NB4 (cell line): ENCODE data around the gene SCFD2.

Experiments
- MYC ChIP-seq: IDR thresholded peaks from 2 replicates; pipeline ENCODE4 v1.6.1; 2011; ENCODE audit warnings: low read depth, low read length
- POLR2A ChIP-seq: IDR thresholded peaks from 2 replicates; pipeline ENCODE4 v1.6.1; 2011; ENCODE audit warnings: mild to moderate bottlenecking; ENCODE audit not compliant: insufficient read length; ENCODE audit errors: extremely low read depth
- TF ChIP-seq, protein P1 (sequence below): IDR thresholded peaks from one replicate; pipeline ENCODE4 v1.5.1; 2012; ENCODE audit warnings: low read depth, low read length
- TF ChIP-seq, protein P2 (sequence below): IDR thresholded peaks from 2 replicates; pipeline ENCODE4 v1.6.1; 2011; ENCODE audit warnings: low read depth, low read length

GRCh38 chr4:53009824-53010223, 356.0 kb downstream of the SCFD2 start:
- TF ChIP-seq, protein P1, sequence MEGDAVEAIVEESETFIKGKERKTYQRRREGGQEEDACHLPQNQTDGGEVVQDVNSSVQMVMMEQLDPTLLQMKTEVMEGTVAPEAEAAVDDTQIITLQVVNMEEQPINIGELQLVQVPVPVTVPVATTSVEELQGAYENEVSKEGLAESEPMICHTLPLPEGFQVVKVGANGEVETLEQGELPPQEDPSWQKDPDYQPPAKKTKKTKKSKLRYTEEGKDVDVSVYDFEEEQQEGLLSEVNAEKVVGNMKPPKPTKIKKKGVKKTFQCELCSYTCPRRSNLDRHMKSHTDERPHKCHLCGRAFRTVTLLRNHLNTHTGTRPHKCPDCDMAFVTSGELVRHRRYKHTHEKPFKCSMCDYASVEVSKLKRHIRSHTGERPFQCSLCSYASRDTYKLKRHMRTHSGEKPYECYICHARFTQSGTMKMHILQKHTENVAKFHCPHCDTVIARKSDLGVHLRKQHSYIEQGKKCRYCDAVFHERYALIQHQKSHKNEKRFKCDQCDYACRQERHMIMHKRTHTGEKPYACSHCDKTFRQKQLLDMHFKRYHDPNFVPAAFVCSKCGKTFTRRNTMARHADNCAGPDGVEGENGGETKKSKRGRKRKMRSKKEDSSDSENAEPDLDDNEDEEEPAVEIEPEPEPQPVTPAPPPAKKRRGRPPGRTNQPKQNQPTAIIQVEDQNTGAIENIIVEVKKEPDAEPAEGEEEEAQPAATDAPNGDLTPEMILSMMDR: no peak
- no peak for TF ChIP-seq MYC
- TF ChIP-seq, protein P2, sequence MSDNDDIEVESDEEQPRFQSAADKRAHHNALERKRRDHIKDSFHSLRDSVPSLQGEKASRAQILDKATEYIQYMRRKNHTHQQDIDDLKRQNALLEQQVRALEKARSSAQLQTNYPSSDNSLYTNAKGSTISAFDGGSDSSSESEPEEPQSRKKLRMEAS: no peak
- no peak for TF ChIP-seq POLR2A
